Liver (tissue), 9 donors: ENCODE data around the gene EWSR1. TPM values are rescaled to one million over a fixed set of nuclear protein-coding genes. Genes with fewer than 3 reads are reported as not detected.

Source experiments
- DNase-seq: peaks from one replicate; pipeline ENCODE4 v3.0.0-alpha.2; 2017; ENCODE audit warnings: low spot score
- H3K27ac ChIP-seq, 2 donors: one replicate each; pipeline ENCODE4 v1.7.0; 2013; ENCODE audit warnings: inconsistent platforms in 2 of 2, low read length in 2 of 2, control low read depth in 1 of 2, low read depth in 1 of 2, mild to moderate bottlenecking in 1 of 2
- H3K27me3 ChIP-seq, 4 donors: one replicate each; pipeline versions ENCODE4 v1.6.1 to v1.7.0; 2013; ENCODE audit warnings: low read length in 3 of 4, inconsistent platforms in 1 of 4, mild to moderate bottlenecking in 1 of 4, moderate library complexity in 1 of 4; ENCODE audit not compliant: control insufficient read depth in 4 of 4, insufficient read depth in 4 of 4
- H3K36me3 ChIP-seq, 4 donors: one replicate each; pipeline versions ENCODE4 v1.6.1 to v1.7.0; 2013; ENCODE audit warnings: low read length in 3 of 4, mild to moderate bottlenecking in 3 of 4, low read depth in 1 of 4, moderate library complexity in 1 of 4; ENCODE audit not compliant: control insufficient read depth in 4 of 4, insufficient read depth in 3 of 4
- H3K4me1 ChIP-seq, 4 donors: one replicate each; pipeline versions ENCODE4 v1.6.1 to v1.7.0; 2013; ENCODE audit warnings: low read length in 3 of 4, mild to moderate bottlenecking in 3 of 4, moderate library complexity in 1 of 4; ENCODE audit not compliant: control insufficient read depth in 4 of 4, insufficient read depth in 4 of 4
- H3K4me3 ChIP-seq, 3 donors: one replicate each; pipeline versions ENCODE4 v1.6.1 to v1.7.0; 2013; ENCODE audit warnings: low read length in 3 of 3, control low read depth in 1 of 3, low read depth in 1 of 3, mild to moderate bottlenecking in 1 of 3
- H3K9ac ChIP-seq, 2 donors: one replicate each; pipeline ENCODE4 v1.7.0; 2013; ENCODE audit warnings: low read length in 2 of 2, mild to moderate bottlenecking in 2 of 2, moderate library complexity in 2 of 2, control low read depth in 1 of 2, low read depth in 1 of 2
- H3K9me3 ChIP-seq, 4 donors: one replicate each; pipeline versions ENCODE4 v1.6.1 to v1.7.0; 2013; ENCODE audit warnings: low read length in 3 of 4; ENCODE audit not compliant: control insufficient read depth in 4 of 4
- EGR1 ChIP-seq, 2 donors: IDR thresholded peaks; 2 replicates each; pipeline ENCODE4 v1.6.1; 2016 to 2018; ENCODE audit warnings: antibody characterized with exemption in 2 of 2, low read depth in 2 of 2
- FOXA2 ChIP-seq: IDR thresholded peaks from 2 replicates; pipeline ENCODE4 v1.6.1; 2016; ENCODE audit warnings: antibody characterized with exemption
- GABPA ChIP-seq, 2 donors: IDR thresholded peaks in 1 of 2; conservative IDR thresholded peaks in 1 of 2; 2 replicates each; pipeline ENCODE4 v1.6.1; 2016; ENCODE audit warnings: antibody characterized with exemption in 2 of 2, mild to moderate bottlenecking in 1 of 2, moderate library complexity in 1 of 2
- HNF4A ChIP-seq, 2 donors: conservative IDR thresholded peaks; 2 replicates each; pipeline ENCODE4 v1.6.1; 2016; ENCODE audit warnings: antibody characterized with exemption in 2 of 2, mild to moderate bottlenecking in 2 of 2
- HNF4G ChIP-seq: IDR thresholded peaks from 2 replicates; pipeline ENCODE4 v1.6.1; 2016; ENCODE audit warnings: antibody characterized with exemption
- JUND ChIP-seq, 2 donors: IDR thresholded peaks; 2 replicates each; pipeline ENCODE4 v1.6.1; 2016; ENCODE audit warnings: antibody characterized with exemption in 2 of 2
- MAX ChIP-seq: IDR thresholded peaks from 2 replicates; pipeline ENCODE4 v1.6.1; 2016; ENCODE audit warnings: antibody characterized with exemption
- NR2F2 ChIP-seq: IDR thresholded peaks from 2 replicates; pipeline ENCODE4 v1.6.1; 2016; ENCODE audit warnings: antibody characterized with exemption
- RAD21 ChIP-seq, 2 donors: IDR thresholded peaks; 2 replicates each; pipeline ENCODE4 v1.6.1; 2016; ENCODE audit warnings: antibody characterized with exemption in 2 of 2, mild to moderate bottlenecking in 2 of 2
- REST ChIP-seq: IDR thresholded peaks from 2 replicates; pipeline ENCODE4 v1.6.1; 2016; ENCODE audit warnings: antibody characterized with exemption, mild to moderate bottlenecking
- RXRA ChIP-seq, 2 donors: IDR thresholded peaks; 2 replicates each; pipeline ENCODE4 v1.6.1; 2017 to 2018; ENCODE audit warnings: antibody characterized with exemption in 2 of 2, mild to moderate bottlenecking in 1 of 2
- SP1 ChIP-seq: IDR thresholded peaks from 2 replicates; pipeline ENCODE4 v1.6.1; 2018; ENCODE audit warnings: antibody characterized with exemption, mild to moderate bottlenecking
- TAF1 ChIP-seq: conservative IDR thresholded peaks from 2 replicates; pipeline ENCODE4 v1.6.1; 2016; ENCODE audit warnings: antibody characterized with exemption, mild to moderate bottlenecking
- YY1 ChIP-seq: IDR thresholded peaks from 2 replicates; pipeline ENCODE4 v1.6.1; 2016; ENCODE audit warnings: antibody characterized with exemption, mild to moderate bottlenecking
- ZBTB33 ChIP-seq: IDR thresholded peaks from 2 replicates; pipeline ENCODE4 v1.6.1; 2016; ENCODE audit warnings: antibody characterized with exemption
- WGBS: extraction: QIAGEN DNeasy Blood & Tissue Kit; methylation state at CpG from one replicate; pipeline ENCODE4 v1.1.7; 2013; 5-methylcytosine and 5-hydroxymethylcytosine counted together
- polyA plus RNA-seq, 2 donors: library from polyadenylated mRNA; stranded (reverse) in 1 of 2; unstranded in 1 of 2; fragments of 200-250 nt in 1 of 2; fragments of >200 nt in 1 of 2; fragmentation: Nextera tagmentation in 1 of 2; extraction: Ambion mirVana in 1 of 2; gene quantifications; one replicate each; pipeline versions ENCODE4 v1.2.1 to v1.2.3, GENCODE V29; 2013 to 2015
- total RNA-seq, 2 donors: library from RNA; depleted of rRNA; stranded (reverse); fragments of >200 nt; gene quantifications; one replicate each; pipeline ENCODE4 v1.2.3, GENCODE V29; 2014
- donor health status: healthy.
- donor health status: healthy.
- donor health status: healthy.
- donor health status: healthy.
- donor health status: healthy.

The EWSR1 gene
- total and polyA plus RNA-seq, 4 donors = 64.8 to 134 (median 78.3) TPM

- H3K4me1 ChIP-seq = peaks cover 5 to 49% (median 38%) of the 10 kb centered on the region in 4 donors
- 57% methylated on average over 12 of the region's 12 CpGs for WGBS
- H3K27me3 ChIP-seq = no peaks in the 10 kb centered on the region
- H3K27ac ChIP-seq = peak overlapping the region in 1 of 2 donors; percentile 10
- H3K36me3 ChIP-seq = peaks cover 2 to 32% (median 12%) of the 10 kb centered on the region in 4 donors
- TF ChIP-seq EGR1 (IDR thresholded peaks at IDR 0.05; ENCODE audit: low read depth in 2 of 2) (no peak), HNF4A (conservative IDR thresholded peaks at IDR 0.05) (peak; percentile 11 to 18), RXRA (IDR thresholded peaks at IDR 0.05) (peak in 1 of 2 donors; percentile 12), FOXA2 (peak; percentile 44), RAD21 (IDR thresholded peaks at IDR 0.05) (peak in 1 of 2 donors; percentile 51), JUND (IDR thresholded peaks at IDR 0.05) (no peak), YY1 (no peak), MAX (no peak)
- no peak overlapping the region for H3K9ac ChIP-seq
- DNase-seq = no peak
- no peak overlapping the region for H3K4me3 ChIP-seq
- H3K9me3 ChIP-seq = no peaks in the 10 kb centered on the region
These were observed 66.8 kb downstream of the EWSR1 start for GRCh38 chr22:29334696-29335344.

- Histone ChIP-seq H3K36me3 (peaks cover 7 to 33% (median 12%) of the 10 kb centered on the region in 4 donors), H3K27me3 (no peaks in the 10 kb centered on the region), H3K4me3 (no peak overlapping the region), H3K27ac (peak overlapping the region in 1 of 2 donors; percentile 94), H3K9me3 (no peaks in the 10 kb centered on the region), H3K9ac (no peak overlapping the region), H3K4me1 (peaks cover 5 to 49% (median 38%) of the 10 kb centered on the region in 4 donors)
- DNase-seq = no peak
- 91% methylated on average over 11 of the region's 11 CpGs for WGBS
- TF ChIP-seq SP1 = no peak
These were observed 67.6 kb downstream of the EWSR1 start for GRCh38 chr22:29335656-29336055.

- TF ChIP-seq ZBTB33 = no peak
- peak; percentile 74 to 76 for TF ChIP-seq HNF4A (conservative IDR thresholded peaks at IDR 0.05)
- TF ChIP-seq NR2F2 = peak; percentile 30
- peak; percentile 28 for TF ChIP-seq REST
- peak; percentile 74 to 76 for TF ChIP-seq RXRA (IDR thresholded peaks at IDR 0.05)
- no peak for TF ChIP-seq GABPA (IDR thresholded peaks at IDR 0.05 in 1 of 2, conservative IDR thresholded peaks at IDR 0.05 in 1 of 2)
- peak; percentile 69 for TF ChIP-seq YY1
- TF ChIP-seq RAD21 (IDR thresholded peaks at IDR 0.05) = peak; percentile 23 to 38
- no peak for TF ChIP-seq HNF4G
- TF ChIP-seq EGR1 (IDR thresholded peaks at IDR 0.05; ENCODE audit: low read depth in 2 of 2) = no peak
- peak; percentile 45 for TF ChIP-seq MAX
- TF ChIP-seq TAF1 = no peak
- peak; percentile 94 for TF ChIP-seq SP1
- TF ChIP-seq JUND (IDR thresholded peaks at IDR 0.05) = peak in 1 of 2 donors; percentile 39
- Histone ChIP-seq H3K4me1 (peaks cover 5 to 45% (median 37%) of the 10 kb centered on the region in 4 donors), H3K9ac (no peak overlapping the region), H3K9me3 (no peaks in the 10 kb centered on the region), H3K4me3 (peak overlapping the region in 2 of 3 donors; percentile 1 to 29), H3K27me3 (no peaks in the 10 kb centered on the region), H3K27ac (peak overlapping the region; percentile 84 to 94), H3K36me3 (peaks cover 12 to 37% (median 21%) of the 10 kb centered on the region in 4 donors)
- 35% methylated on average over 14 of the region's 14 CpGs for WGBS
- no peak for DNase-seq
These were observed 68.9 kb downstream of the EWSR1 start for GRCh38 chr22:29336751-29337490.
